HG02571 (cell line): ENCODE measurements around the gene RAB19.
A peak's percentile ranks its signal among the peaks of the same experiment; 100 is the strongest.

ENCODE experiments used
- ATAC-seq: cut with Tn5 transposase; IDR thresholded peaks from one replicate; pipeline ENCODE4 v1.9.1; 2021; ENCODE audit warnings: mild to moderate bottlenecking, moderate library complexity; ENCODE audit not compliant: unreplicated experiment

Gene RAB19

DNA sequence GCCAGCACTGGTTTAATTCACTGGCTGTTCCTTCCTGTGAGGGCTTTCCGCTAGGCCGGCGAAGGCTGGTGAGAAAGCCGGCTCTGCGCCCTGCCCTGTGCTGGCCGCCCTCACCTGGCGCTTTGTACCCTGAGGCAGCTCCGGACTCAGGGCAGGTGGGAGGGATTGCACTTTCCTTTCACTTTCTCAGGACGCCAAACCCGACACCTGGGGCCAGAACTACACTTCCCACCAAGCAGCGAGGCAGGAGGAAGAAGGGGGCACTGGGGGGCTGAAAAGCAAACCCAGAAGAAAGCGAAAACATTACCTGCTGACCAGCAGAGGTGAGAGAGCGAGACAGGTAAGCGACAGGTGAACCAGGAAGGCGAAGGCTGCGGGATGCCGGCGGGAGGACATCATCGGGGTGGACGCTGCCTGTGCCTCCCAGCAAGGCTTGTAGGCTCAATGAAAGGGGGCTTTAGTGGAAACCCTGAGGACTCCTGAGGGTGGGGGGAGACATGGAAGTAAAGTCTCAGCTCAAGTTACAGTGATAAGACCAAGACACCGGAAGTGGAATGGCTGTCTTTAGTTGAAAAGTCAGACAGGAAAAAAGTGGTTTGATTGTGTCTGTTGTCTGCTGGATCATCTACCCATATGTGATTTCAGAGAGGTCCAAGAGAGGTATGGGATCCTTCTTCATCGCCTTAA, at the start of gene RAB19:
Gene RAB19, plus strand, starts transcription at position 181 of the 687 bp plus-strand sequence. CDS start 3,589 bp downstream, outside the sequence.
- ATAC-seq: peak; percentile 50

DNA sequence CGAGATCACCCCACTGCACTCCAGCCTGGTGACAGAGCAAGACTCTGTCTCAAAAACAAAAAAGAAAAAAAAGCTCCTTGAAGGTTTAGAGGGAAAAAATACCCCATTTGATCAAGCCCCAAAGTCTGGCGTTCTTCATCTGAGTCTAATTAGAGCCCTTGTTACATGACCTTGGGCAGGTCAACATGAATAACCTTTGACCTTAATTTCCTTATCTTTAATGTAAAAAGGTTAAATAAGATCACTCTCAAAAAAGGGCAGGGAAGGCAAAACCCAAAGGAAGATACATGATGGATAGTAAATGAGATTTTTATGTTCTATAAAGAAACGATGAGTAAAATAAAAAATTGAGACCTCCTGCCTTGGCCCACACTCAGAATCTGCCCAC, 45.8 kb upstream of the RAB19 start:
- ATAC-seq: no peak

DNA sequence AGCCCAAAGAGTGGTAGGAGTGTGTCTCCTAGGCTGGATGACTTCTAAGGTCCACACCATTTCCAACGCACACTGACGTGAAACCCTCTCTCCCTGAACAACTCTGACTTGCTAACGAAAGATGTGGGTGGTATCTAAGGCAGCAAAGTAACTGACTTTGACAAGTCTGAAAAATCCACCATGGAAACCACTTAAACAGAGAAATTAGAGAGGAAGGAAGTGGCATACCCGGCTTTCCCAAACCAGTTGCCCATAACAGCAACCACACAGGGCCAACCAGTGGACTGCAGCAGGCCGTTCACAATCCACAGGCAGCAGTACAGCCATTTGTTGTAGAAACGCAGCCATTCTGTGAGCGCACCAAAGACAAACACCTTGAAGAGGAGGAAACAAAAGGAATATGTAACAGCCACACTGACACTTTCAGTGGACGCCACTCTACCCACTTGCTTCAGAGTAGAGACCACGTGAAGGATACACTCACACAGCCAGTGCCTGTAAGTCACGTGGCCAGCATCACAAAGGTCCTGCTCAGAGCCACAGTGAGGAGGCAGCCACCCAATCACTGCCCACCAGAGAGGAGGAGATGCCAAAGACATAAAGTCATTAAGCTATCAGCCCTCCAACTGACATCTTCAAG, 45.3 kb upstream of the RAB19 start:
- ATAC-seq: no peak

DNA sequence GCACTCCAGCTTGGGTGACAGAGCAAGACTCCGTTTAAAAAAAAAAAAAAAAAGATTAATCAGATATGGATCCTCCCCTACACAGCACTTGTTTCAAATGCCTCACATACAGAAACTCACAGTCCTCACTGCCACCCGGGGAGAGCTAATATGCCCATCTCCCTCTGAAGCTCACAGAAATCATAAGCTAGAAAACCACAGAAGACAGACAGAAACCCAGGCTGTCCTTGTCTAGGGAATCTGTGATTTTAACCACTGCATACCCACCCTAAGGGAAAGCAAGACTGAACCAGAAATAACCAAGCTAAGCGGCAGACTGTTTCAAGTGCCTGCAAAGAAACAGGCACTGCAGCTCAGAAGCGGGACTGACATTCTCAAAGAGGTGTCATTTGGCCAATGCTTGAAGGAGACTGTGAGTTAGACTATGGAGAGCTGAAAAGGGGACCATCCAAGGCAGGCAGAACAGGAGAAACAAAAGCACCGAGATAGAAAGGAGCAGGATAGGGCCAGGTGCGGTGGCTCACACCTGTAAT, 43.1 kb upstream of the RAB19 start:
- ATAC-seq: no peak

GRCh38 chr7:140364819-140365218, 39.0 kb upstream of the RAB19 start:
- no peak for ATAC-seq

GRCh38 chr7:140367528-140367927, 36.3 kb upstream of the RAB19 start:
- no peak for ATAC-seq

GRCh38 chr7:140369294-140369693, 34.6 kb upstream of the RAB19 start:
- ATAC-seq: no peak

DNA sequence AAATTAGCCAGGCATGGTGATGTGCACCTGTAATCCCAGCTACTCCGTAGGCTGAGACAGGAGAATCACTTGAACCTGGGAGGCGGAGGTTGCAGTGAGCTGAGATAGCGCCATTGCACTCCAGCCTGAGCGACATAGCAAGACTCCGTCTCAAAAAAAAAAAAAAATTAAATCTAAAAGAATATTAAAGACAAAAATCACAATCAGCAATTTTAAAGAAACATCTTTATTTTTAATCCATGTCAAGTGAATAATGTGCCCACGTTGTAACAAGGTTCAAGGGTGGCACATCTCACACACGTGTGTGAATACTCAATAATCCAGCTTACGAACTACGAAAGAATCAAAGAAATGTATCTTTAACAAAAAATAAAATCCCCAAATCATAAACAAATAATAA, 28.5 kb upstream of the RAB19 start:
- ATAC-seq: no peak

DNA sequence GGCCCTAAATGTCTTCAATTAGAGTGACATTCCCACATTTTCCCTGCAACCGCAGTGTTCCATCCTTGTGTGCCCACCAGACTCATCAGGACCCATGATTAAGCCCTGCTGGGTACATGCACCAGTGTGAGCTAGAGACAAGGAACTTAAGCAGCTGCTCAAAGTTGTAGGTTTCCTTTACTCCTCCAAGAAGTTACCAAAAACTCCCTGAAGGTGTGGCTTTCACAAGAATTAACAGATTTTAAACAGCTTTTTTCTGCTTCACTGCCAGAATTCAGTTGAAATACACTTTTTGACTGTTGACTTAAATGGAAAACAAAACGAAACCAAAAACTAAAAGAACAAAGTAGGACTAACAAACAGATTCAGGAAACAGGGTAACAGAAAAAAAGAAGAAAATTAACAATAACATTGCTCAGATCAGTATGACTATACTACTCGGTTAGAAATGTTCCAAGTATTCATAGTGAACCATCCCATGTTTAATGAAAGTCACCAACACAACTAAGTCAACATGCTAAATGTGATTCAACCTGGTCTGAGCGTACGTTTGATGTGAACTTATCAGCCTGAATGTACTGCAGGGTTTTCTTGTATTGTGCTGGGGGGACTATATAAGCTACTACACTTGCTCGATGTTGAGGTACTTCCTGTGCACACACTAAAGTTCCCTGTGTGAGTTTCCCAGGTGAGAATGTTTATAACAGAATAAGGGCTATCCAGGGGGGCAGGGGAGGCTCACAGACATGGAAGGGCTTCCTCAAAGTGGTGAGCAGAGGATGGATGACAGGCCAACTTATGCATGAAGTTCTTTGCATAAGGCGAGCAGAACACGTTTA, 27.7 kb upstream of the RAB19 start:
- no peak for ATAC-seq

DNA sequence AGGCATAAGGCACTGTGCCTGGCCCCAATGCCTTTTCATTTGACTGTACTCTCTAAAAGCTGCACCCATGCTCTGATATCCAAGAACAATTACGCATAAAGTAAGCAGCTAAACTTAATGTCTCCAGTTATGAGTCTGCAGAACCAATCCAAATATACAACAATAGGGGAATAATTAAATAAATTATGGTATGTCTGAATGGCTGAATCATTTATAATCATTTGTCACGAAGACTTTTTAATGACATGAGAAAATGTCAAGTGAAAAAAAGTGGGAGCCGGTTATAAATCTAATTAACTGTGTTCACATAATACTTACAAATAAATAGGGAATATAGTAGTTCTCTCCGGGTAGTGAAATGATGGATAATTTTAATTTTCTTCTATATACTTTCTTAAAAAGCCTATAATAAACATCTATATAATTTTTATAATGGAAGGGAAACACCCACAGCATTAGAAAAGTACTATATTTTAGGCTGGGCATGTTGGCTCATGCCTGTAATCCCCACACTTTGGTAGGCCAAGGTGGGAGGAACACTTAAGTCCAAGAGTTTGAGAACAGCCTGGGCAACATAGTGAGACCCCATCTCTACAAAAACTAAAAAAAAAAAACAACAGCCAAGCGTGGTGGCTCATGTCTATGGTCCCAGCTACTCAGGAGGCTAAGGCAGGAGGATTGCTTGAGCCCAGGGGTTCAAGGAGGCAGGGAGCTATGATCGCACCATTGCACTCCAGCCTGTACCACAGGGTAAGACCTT, 19.7 kb upstream of the RAB19 start:
- ATAC-seq: no peak

DNA sequence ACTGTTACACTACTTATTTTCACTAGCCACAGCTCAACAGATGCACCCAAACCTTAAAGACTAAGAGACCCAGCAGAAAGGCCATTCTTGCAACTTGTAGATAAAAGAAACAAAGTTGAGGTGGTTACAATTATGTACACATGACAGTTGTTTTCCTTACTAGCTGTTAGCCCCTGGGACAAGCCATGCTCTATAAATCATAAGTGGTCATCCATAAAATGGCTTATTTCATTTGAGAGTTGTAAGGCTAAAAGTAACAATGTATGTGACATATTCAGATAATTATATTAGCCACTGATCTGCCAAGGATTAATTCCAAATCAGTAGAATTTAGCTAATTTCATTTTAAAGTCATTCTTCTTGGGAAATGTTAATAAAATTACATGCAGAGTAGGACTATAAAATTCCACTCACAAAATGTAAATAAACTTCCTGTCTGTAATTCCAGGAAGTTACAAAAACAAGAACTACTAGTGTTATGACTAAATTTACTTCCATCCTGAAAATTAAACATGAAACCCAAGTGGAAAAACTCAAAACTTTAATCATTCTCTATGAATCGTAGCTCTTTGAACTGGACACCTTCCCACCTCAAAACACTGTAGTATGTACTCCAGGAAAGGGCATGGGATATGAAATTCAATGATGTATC, 18.8 kb upstream of the RAB19 start:
- ATAC-seq: no peak

- no peak for ATAC-seq
Measured at GRCh38 chr7:140389445-140389844, 14.4 kb upstream of the RAB19 start.

GRCh38 chr7:140390034-140390433, 13.8 kb upstream of the RAB19 start:
- ATAC-seq: no peak

GRCh38 chr7:140390466-140391190, 13.2 kb upstream of the RAB19 start:
- peak; percentile 58 for ATAC-seq

- no peak for ATAC-seq
Measured at GRCh38 chr7:140391634-140392033, 12.2 kb upstream of the RAB19 start.

DNA sequence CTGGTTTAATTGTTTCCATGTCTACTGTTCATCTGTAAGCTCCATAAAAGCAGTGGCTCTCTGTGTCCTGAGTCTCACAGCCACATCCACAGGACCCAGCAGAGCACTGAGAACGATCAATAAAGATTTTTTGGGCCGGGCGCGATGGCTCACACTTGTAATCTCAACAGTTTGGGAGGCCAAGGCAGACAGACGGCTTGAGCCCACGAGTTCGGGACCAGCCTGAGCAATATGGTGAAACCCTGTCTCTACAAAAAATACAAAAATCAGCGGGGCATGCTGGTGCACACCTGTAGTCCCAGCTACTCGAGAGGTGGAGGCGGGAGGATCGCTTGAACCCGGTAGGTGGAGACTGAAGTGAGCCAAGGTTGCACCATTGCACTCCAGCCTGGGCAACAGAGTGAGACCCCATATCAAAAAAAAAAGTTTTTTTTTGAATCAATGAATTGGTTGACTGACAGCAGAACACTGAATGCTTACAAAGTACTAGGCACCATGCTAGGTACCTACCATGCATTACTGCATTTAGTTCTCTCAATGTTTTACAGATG, 10.0 kb upstream of the RAB19 start:
- ATAC-seq: no peak

- peak; percentile 96 for ATAC-seq
Measured at GRCh38 chr7:140397784-140398750, 5.8 kb upstream of the RAB19 start, which contains the start of gene SLC37A3. TSS of gene SLC37A3 (minus strand) at chr7:140398530. CDS start at chr7:140382526, 16,004 bp downstream.

GRCh38 chr7:140398821-140399220, 5.0 kb upstream of the RAB19 start:
- no peak for ATAC-seq
